HepG2 (cell line): ENCODE measurements around the gene DCAF15. TPM values are rescaled to one million over a fixed set of nuclear protein-coding genes. Genes with fewer than 3 reads are reported as not detected.

Source experiments
- ATAC-seq: fragments of 200-7000 bp; cut with Tn5 transposase; 3 replicates; pipeline ENCODE4 v1.9.1; 2020; ENCODE audit warnings: mild to moderate bottlenecking, moderate library complexity
- BruUV-seq: library from RNA; stranded (reverse); fragments of 400-500 nt; replicated peaks from 2 replicates; lab custom pipeline; 2021; lab: Mats Ljungman, UMichigan
- CTCF ChIA-PET: fragments of 300-600 bp; formaldehyde crosslinking; extraction: SDS; loops from one replicate; lab custom pipeline; 2021; ENCODE audit warnings: low total read pairs, inconsistent platforms, low intra/inter-chr PET ratio; lab: Yijun Ruan, JAX
- POLR2A ChIA-PET: fragments of 350-600 bp; sonication (Branson Sonifier 250); formaldehyde crosslinking; loops from one replicate; lab custom pipeline; 2020; ENCODE audit warnings: antibody characterized with exemption, inconsistent platforms; lab: Yijun Ruan, JAX
- DNase-seq: peaks from one replicate; pipeline ENCODE4 v3.0.0-alpha.2; 2015; ENCODE audit warnings: low spot score
- FAIRE-seq: peaks from 3 replicates; lab custom pipeline; 2011; peaks lifted over from hg19 to GRCh38; lab: Jason Lieb, UNC
- H2AFZ ChIP-seq: one replicate; pipeline ENCODE4 v1.6.1; 2011; ENCODE audit warnings: low read length, inconsistent platforms
- H3K27ac ChIP-seq: fragments of 300-600 bp; 3 replicates; pipeline ENCODE4 v1.8.0; 2011; ENCODE audit warnings: mixed run types, mild to moderate bottlenecking, mixed read lengths, low read length, inconsistent platforms; ENCODE audit not compliant: insufficient read depth; ENCODE audit errors: extremely low read length
- H3K27me3 ChIP-seq, 2 experiments: fragments of 200-600 bp in 1 of 2; 2 replicates in 1 of 2; 3 replicates in 1 of 2; pipeline versions ENCODE4 v1.6.0 to v1.8.0; 2011; ENCODE audit warnings: low read length in 2 of 2, mild to moderate bottlenecking in 2 of 2, moderate library complexity in 2 of 2, inconsistent platforms in 1 of 2; ENCODE audit not compliant: insufficient read depth in 2 of 2, control insufficient read depth in 1 of 2
- H3K36me3 ChIP-seq, 2 experiments: fragments of 200-600 bp in 1 of 2; replicated peaks in 1 of 2; 2 replicates in 1 of 2; 3 replicates in 1 of 2; pipeline versions ENCODE4 v1.5.1 to v1.8.0; 2011; ENCODE audit warnings: low read length in 2 of 2, inconsistent platforms in 1 of 2; ENCODE audit not compliant: insufficient read depth in 2 of 2, control insufficient read depth in 1 of 2
- H3K4me1 ChIP-seq: 2 replicates; pipeline ENCODE4 v1.5.1; 2012; ENCODE audit warnings: low read length, inconsistent platforms; ENCODE audit not compliant: insufficient read depth
- H3K4me2 ChIP-seq: 2 replicates; pipeline ENCODE4 v1.6.0; 2011; ENCODE audit warnings: low read depth, low read length, inconsistent platforms
- H3K4me3 ChIP-seq, 3 experiments: fragments of 200-600 bp in 1 of 3; sonication (generic), shearing (Covaris generic) in 1 of 3; replicated peaks in 1 of 3; 2 replicates each; pipeline ENCODE4 v1.5.1; 2011 to 2016; ENCODE audit warnings: low read length in 3 of 3, inconsistent platforms in 2 of 3, low read depth in 2 of 3, mild to moderate bottlenecking in 2 of 3, control low read depth in 1 of 3, mixed read lengths in 1 of 3; ENCODE audit not compliant: insufficient read depth in 1 of 3
- H3K79me2 ChIP-seq: one replicate; pipeline ENCODE4 v1.6.1; 2011; ENCODE audit warnings: low read length, inconsistent platforms; ENCODE audit not compliant: insufficient read depth
- H3K9ac ChIP-seq: 2 replicates; pipeline ENCODE4 v1.6.0; 2011; ENCODE audit warnings: mild to moderate bottlenecking, low read depth, low read length, inconsistent platforms; ENCODE audit not compliant: insufficient read depth
- H3K9me3 ChIP-seq: 2 replicates; pipeline ENCODE4 v1.5.1; 2012; ENCODE audit warnings: mild to moderate bottlenecking, low read length
- H4K20me1 ChIP-seq: 2 replicates; pipeline ENCODE4 v1.6.0; 2011; ENCODE audit warnings: inconsistent platforms, mild to moderate bottlenecking, low read length, moderate library complexity; ENCODE audit not compliant: insufficient read depth
- ARHGAP35 ChIP-seq: sonication (generic); formaldehyde crosslinking; IDR thresholded peaks from 2 replicates; pipeline ENCODE4 v1.9.0; 2022; ENCODE audit warnings: mild to moderate bottlenecking, inconsistent platforms, moderate library complexity, missing genetic modification reagents, borderline replicate concordance
- ATAD3A ChIP-seq: sonication (generic); formaldehyde crosslinking; IDR thresholded peaks from 2 replicates; pipeline ENCODE4 v1.4.0; 2020; ENCODE audit warnings: missing genetic modification reagents
- ATF2 ChIP-seq: sonication (generic); formaldehyde crosslinking; IDR thresholded peaks from 2 replicates; pipeline ENCODE4 v1.4.0; 2020; ENCODE audit warnings: missing genetic modification reagents
- FOXP1 ChIP-seq, 2 experiments: fragments of 450-650 bp in 1 of 2; IDR thresholded peaks; 2 replicates each; pipeline ENCODE4 v1.6.1; 2017 to 2018; ENCODE audit warnings: antibody characterized with exemption in 1 of 2
- PAF1 ChIP-seq: IDR thresholded peaks from 2 replicates; pipeline ENCODE4 v1.6.1; 2016; ENCODE audit warnings: missing genetic modification reagents, missing compliant biosample characterization
- THAP9 ChIP-seq: sonication (generic); formaldehyde crosslinking; IDR thresholded peaks from 2 replicates; pipeline ENCODE4; 2020; ENCODE audit warnings: missing genetic modification reagents, mild to moderate bottlenecking, borderline replicate concordance
- ZNF674 ChIP-seq: sonication (generic); formaldehyde crosslinking; IDR thresholded peaks from 2 replicates; pipeline ENCODE4 v1.5.0; 2020; ENCODE audit warnings: low read depth, mild to moderate bottlenecking, missing genetic modification reagents
- WGBS: methylation state at CpG from one replicate; pipeline ENCODE4 v1.1.6; 2017; ENCODE audit warnings: low lambda C conversion rate; 5-methylcytosine and 5-hydroxymethylcytosine counted together
- in situ Hi-C: cut with HindIII; loops from 2 replicates; pipeline ENCODE4 v1.10.0; 2017; ENCODE audit warnings: low pct_unique_long_range_greater_than_20kb; ENCODE audit not compliant: extremely low pct_ligation_motif_present
- intact Hi-C: fragments of 100-400 bp; cut with micrococcal nuclease; formaldehyde crosslinking; loops from one replicate; pipeline ENCODE4 v1.10.0; 2022; ENCODE audit not compliant: unreplicated experiment
- polyA plus RNA-seq, 8 experiments: library from polyadenylated mRNA; depleted of rRNA in 3 of 8; stranded (reverse) in 7 of 8; unstranded in 1 of 8; fragments of >200 nt; fragmentation: Illumina TruSeq in 4 of 8; extraction: Trizol in 4 of 8; gene quantifications; 2 replicates each; pipeline versions ENCODE4 v1.2.1 to v1.2.3, GENCODE V29; 2011 to 2016; ENCODE audit warnings: low read depth in 4 of 8, missing spikeins in 1 of 8, mixed read lengths in 1 of 8; ENCODE audit not compliant: insufficient read depth in 1 of 8
- total RNA-seq, 5 experiments: library from RNA; depleted of rRNA; stranded (reverse); fragments of >200 nt; fragmentation: Illumina TruSeq; extraction: Trizol; gene quantifications; 2 replicates each; pipeline ENCODE4 v1.2.3, GENCODE V29; 2016; ENCODE audit warnings: low read depth in 1 of 5
- TF ChIP-seq, protein P1 (sequence below): sonication (generic); formaldehyde crosslinking; IDR thresholded peaks from 2 replicates; pipeline ENCODE4 v1.5.0; 2020; ENCODE audit warnings: mild to moderate bottlenecking, missing genetic modification reagents
- TF ChIP-seq, protein P2 (sequence below): sonication (generic); formaldehyde crosslinking; IDR thresholded peaks from 2 replicates; pipeline ENCODE4 v1.5.0; 2020; ENCODE audit warnings: missing genetic modification reagents

Gene DCAF15
- total and polyA plus RNA-seq, 2 of the 13 experiments (the other 11 are each of a cell fraction or from before 2014, with no cell fraction given), result 13.6 to 14.0 TPM

DNA sequence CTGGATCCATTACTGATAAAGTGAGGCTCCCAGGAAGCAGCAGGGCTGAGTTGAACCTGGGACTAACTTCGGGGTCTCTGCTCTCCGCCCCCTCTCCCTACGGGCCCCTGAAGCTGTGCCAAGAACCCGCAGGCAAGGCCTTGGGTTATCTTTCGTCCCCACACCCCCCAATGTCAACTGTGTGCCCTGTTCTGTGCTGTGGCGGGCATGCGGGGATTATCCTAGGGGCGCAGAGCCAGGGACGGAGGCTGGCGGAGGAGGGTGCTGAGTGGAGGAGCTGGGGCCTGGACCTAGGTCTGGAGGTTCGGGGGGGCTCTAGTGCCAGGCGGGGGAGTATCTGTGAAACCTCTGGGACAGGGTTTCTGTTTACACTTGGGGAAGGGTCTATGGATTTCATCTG lies 27.4 kb downstream of the DCAF15 start (continued):
- TF ChIP-seq ATF2 (no peak), FOXP1 (IDR thresholded peaks at IDR 0.05) (no peak), FOXP1 (CRISPR knock-in tag; IDR thresholded peaks at IDR 0.05) (no peak), PAF1 (CRISPR knock-in tag) (no peak)
- TF ChIP-seq, protein P1, sequence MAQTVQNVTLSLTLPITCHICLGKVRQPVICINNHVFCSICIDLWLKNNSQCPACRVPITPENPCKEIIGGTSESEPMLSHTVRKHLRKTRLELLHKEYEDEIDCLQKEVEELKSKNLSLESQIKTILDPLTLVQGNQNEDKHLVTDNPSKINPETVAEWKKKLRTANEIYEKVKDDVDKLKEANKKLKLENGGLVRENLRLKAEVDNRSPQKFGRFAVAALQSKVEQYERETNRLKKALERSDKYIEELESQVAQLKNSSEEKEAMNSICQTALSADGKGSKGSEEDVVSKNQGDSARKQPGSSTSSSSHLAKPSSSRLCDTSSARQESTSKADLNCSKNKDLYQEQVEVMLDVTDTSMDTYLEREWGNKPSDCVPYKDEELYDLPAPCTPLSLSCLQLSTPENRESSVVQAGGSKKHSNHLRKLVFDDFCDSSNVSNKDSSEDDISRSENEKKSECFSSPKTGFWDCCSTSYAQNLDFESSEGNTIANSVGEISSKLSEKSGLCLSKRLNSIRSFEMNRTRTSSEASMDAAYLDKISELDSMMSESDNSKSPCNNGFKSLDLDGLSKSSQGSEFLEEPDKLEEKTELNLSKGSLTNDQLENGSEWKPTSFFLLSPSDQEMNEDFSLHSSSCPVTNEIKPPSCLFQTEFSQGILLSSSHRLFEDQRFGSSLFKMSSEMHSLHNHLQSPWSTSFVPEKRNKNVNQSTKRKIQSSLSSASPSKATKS, result no peak

- Histone ChIP-seq H2AFZ (no peak overlapping the region), H3K27ac (no peak overlapping the region), H3K9me3 (no peaks in the 10 kb centered on the region), H3K4me3 (no peak overlapping the region), H3K79me2 (no peaks in the 10 kb centered on the region), H3K4me2 (no peak overlapping the region), H3K4me1 (peaks cover 8% of the 10 kb centered on the region)
- ATAC-seq, result no peak
- 90% methylated on average over 2 of the region's 15 CpGs for WGBS
- BruUV-seq, result no TSS peak
- no peak for TF ChIP-seq THAP9 (CRISPR knock-in tag)
- no peak for TF ChIP-seq ZNF674 (CRISPR knock-in tag)
- TF ChIP-seq, protein P2, sequence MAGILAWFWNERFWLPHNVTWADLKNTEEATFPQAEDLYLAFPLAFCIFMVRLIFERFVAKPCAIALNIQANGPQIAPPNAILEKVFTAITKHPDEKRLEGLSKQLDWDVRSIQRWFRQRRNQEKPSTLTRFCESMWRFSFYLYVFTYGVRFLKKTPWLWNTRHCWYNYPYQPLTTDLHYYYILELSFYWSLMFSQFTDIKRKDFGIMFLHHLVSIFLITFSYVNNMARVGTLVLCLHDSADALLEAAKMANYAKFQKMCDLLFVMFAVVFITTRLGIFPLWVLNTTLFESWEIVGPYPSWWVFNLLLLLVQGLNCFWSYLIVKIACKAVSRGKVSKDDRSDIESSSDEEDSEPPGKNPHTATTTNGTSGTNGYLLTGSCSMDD, result no peak
- TF ChIP-seq ATAD3A (CRISPR knock-in tag), result no peak
- no peak for TF ChIP-seq ARHGAP35 (CRISPR knock-in tag)
- TF ChIP-seq, all 625 proteins: peak for 0
- Histone ChIP-seq H3K27me3 (no peaks in the 10 kb centered on the region), H3K36me3 (peaks cover 10 to 18% of the 10 kb centered on the region in 2 experiments; a peak in 3 of 5 replicates), H4K20me1 (no peaks in the 10 kb centered on the region), H3K9ac (no peak overlapping the region)
- FAIRE-seq (no peak), DNase-seq (no peak)
- ChIA-PET CTCF (no interaction called here), POLR2A (no interaction called here)
- intact Hi-C loops (no loop called here), in situ Hi-C loops (no loop called here)
Observed at GRCh38 chr19:13980340-13980739, 28.0 kb downstream of the DCAF15 start.
